OCI-LY7 (cell line): ENCODE data around the gene CYP1B1.

Experiments used
- CTCF ChIP-seq: fragments of 200-600 bp; sonication (generic); conservative IDR thresholded peaks from 2 replicates; pipeline ENCODE4 v1.5.1; 2014; ENCODE audit warnings: mild to moderate bottlenecking, antibody characterized with exemption, low read length, moderate library complexity, mixed read lengths
- EZH2phosphoT487 ChIP-seq: fragments of 200-600 bp; sonication (generic); IDR thresholded peaks from 2 replicates; pipeline ENCODE4 v1.6.1; 2018; ENCODE audit warnings: low read depth, borderline replicate concordance, mild to moderate bottlenecking, mixed run types, antibody characterized with exemption, low read length, moderate library complexity, mixed read lengths

GRCh38 chr2:38057651-38058410 is 18.1 kb downstream of the CYP1B1 start:
- TF ChIP-seq CTCF (no peak), EZH2phosphoT487 (no peak)
